HEK293T (cell line): ENCODE data around the gene DNAAF5.

Source experiments
- CTCF ChIA-PET: fragments of 350-600 bp; formaldehyde crosslinking; extraction: SDS; loops from one replicate; lab custom pipeline; 2021; ENCODE audit warnings: antibody characterized with exemption, inconsistent platforms; lab: Yijun Ruan, JAX
- POLR2A ChIA-PET: fragments of 350-600 bp; formaldehyde crosslinking; extraction: SDS; loops from one replicate; lab custom pipeline; 2020; ENCODE audit warnings: antibody characterized with exemption, inconsistent platforms; lab: Yijun Ruan, JAX
- DNase-seq: peaks from one replicate; pipeline ENCODE4 v3.0.0; 2012; ENCODE audit warnings: mixed read lengths; ENCODE audit errors: extremely low spot score
- ARNT ChIP-seq: fragments of 450-650 bp; IDR thresholded peaks from 2 replicates; pipeline ENCODE4 v1.6.1; 2017; ENCODE audit warnings: mild to moderate bottlenecking
- BHLHE40 ChIP-seq: fragments of 450-650 bp; IDR thresholded peaks from 2 replicates; pipeline ENCODE4 v1.6.1; 2016; ENCODE audit warnings: mild to moderate bottlenecking, moderate library complexity, borderline replicate concordance
- CTBP1 ChIP-seq: fragments of 450-650 bp; IDR thresholded peaks from 2 replicates; pipeline ENCODE4 v1.6.1; 2016; ENCODE audit warnings: borderline replicate concordance
- ELF4 ChIP-seq: fragments of 450-650 bp; IDR thresholded peaks from 2 replicates; pipeline ENCODE4 v1.6.1; 2017; ENCODE audit warnings: antibody characterized with exemption
- FOXA1 ChIP-seq: fragments of 450-650 bp; IDR thresholded peaks from 2 replicates; pipeline ENCODE4 v1.6.1; 2016; ENCODE audit warnings: mild to moderate bottlenecking
- FOXK2 ChIP-seq: fragments of 450-650 bp; IDR thresholded peaks from 2 replicates; pipeline ENCODE4 v1.6.1; 2016; ENCODE audit warnings: mild to moderate bottlenecking
- FOXM1 ChIP-seq: fragments of 450-650 bp; IDR thresholded peaks from 2 replicates; pipeline ENCODE4 v1.6.1; 2017; ENCODE audit warnings: mild to moderate bottlenecking, borderline replicate concordance
- HDGF ChIP-seq: fragments of 450-650 bp; IDR thresholded peaks from 2 replicates; pipeline ENCODE4 v1.6.1; 2017; ENCODE audit warnings: antibody characterized with exemption, borderline replicate concordance
- L3MBTL2 ChIP-seq: fragments of 450-650 bp; conservative IDR thresholded peaks from 2 replicates; pipeline ENCODE4 v1.6.1; 2016; ENCODE audit warnings: mild to moderate bottlenecking
- LEF1 ChIP-seq: fragments of 450-650 bp; IDR thresholded peaks from 2 replicates; pipeline ENCODE4 v1.6.1; 2017; ENCODE audit warnings: mild to moderate bottlenecking, borderline replicate concordance
- NFRKB ChIP-seq: fragments of 450-650 bp; IDR thresholded peaks from 2 replicates; pipeline ENCODE4 v1.6.1; 2016; ENCODE audit warnings: mild to moderate bottlenecking, moderate library complexity
- SP1 ChIP-seq: fragments of 450-650 bp; IDR thresholded peaks from 2 replicates; pipeline ENCODE4 v1.6.1; 2017
- SUZ12 ChIP-seq: fragments of 450-650 bp; IDR thresholded peaks from 2 replicates; pipeline ENCODE4 v1.6.1; 2016; ENCODE audit warnings: mild to moderate bottlenecking
- TARDBP ChIP-seq: fragments of 450-650 bp; IDR thresholded peaks from 2 replicates; pipeline ENCODE4 v1.6.1; 2016
- ZNF384 ChIP-seq: fragments of 450-650 bp; IDR thresholded peaks from 2 replicates; pipeline ENCODE4 v1.6.1; 2016
- TF ChIP-seq, protein P1 (sequence below): fragments of 450-650 bp; IDR thresholded peaks from 2 replicates; pipeline ENCODE4 v1.6.1; 2016

The DNAAF5 gene

DNA sequence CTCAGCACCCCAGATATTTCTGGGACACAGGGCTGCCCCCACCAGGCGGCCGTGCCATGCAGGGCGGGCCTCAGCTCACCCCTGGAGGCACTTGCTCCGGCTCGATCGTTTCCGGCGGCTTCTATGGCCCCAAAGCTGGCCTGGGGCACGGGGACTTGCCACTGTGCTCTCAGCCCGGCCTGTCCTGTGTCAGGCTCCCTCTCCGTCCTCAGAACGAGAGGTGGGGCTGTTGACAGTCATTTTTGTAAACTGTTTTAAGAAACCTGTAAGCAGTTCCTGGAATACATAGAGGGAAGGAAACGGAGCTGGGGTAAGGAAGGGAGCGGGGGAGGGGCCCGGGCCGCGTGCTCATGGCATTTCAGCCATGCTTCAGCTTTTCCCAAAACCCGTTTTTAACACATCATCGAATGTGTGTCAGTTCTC lies 31.3 kb downstream of the DNAAF5 start:
- no peak for DNase-seq
- POLR2A ChIA-PET: no interaction called here
- CTCF ChIA-PET: no interaction called here
- TF ChIP-seq ARNT (no peak), FOXK2 (no peak), FOXA1 (no peak), L3MBTL2 (no peak), NFRKB (no peak)

DNA sequence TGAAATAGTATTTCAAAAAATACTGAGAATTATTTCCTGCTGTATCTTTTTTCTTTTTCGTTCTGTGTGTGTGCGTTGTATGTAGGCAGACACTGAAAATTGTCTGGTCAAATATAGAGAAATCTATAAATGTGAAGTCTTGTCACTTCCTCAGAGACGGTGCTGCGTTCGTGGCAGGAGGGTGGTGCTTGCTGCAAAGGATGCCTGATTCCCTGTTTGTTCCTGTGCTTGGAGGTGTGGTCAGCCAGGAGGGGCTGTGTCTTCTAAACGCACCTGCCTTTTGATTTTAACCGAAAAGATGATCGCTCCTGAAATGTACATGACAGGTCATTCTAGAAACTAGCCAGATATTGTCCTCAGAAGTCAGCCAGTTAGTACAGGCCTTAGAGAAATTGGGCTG lies 33.1 kb downstream of the DNAAF5 start:
- no peak for DNase-seq
- ChIA-PET CTCF (no interaction called here), POLR2A (no interaction called here)
- TF ChIP-seq CTBP1 (no peak), ARNT (no peak)

DNA sequence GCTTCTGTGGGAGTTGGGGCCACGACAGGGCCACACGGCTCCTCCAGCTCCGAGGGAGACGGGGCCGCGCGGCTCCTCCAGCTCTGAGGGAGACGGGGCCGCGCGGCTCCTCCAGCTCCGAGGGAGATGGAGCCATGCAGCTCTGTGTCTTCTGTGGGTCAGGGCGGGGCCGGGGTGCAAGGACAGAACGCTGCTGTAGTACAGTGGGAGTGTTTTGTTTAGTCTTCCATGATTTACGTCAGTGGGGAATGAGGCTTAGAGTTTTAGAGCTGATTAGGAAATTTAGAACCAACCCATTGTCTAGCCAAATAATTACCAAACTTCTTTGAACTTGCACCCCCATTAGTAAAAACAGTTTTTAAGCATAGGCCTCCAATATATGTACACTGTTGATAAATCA lies 33.5 kb downstream of the DNAAF5 start:
- TF ChIP-seq BHLHE40 (no peak), ARNT (no peak), HDGF (no peak), NFRKB (no peak), FOXK2 (no peak), L3MBTL2 (no peak), ELF4 (no peak), FOXM1 (no peak), LEF1 (no peak)
- POLR2A ChIA-PET: no interaction called here
- CTCF ChIA-PET: no interaction called here
- DNase-seq: no peak

DNA sequence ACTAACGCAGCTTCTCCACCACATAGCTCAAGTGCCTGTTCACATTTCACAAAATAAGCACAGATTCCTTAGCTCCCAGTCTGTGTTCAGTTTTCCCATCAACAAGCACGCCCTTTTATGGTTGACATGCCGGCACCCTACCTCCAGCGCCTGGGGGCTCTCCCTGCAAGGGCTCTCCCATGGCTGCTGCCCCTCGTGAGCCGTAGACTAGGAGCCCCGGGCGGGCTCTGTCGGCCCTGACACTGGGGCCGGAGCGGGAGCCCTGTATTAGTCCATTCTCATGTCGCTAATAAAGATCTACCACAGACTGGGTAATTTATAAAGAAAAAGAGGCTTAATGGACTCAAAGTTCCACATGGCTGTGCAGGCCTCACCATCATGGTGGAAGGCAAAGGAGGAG lies 34.6 kb downstream of the DNAAF5 start:
- DNase-seq: no peak
- POLR2A ChIA-PET: no interaction called here
- TF ChIP-seq SP1 (no peak), CTBP1 (no peak), HDGF (no peak), LEF1 (no peak), FOXA1 (no peak), ELF4 (no peak), SUZ12 (no peak), FOXK2 (no peak), ZNF384 (no peak), L3MBTL2 (no peak), FOXM1 (no peak), ARNT (no peak), TARDBP (no peak), BHLHE40 (no peak)
- TF ChIP-seq, protein P1, sequence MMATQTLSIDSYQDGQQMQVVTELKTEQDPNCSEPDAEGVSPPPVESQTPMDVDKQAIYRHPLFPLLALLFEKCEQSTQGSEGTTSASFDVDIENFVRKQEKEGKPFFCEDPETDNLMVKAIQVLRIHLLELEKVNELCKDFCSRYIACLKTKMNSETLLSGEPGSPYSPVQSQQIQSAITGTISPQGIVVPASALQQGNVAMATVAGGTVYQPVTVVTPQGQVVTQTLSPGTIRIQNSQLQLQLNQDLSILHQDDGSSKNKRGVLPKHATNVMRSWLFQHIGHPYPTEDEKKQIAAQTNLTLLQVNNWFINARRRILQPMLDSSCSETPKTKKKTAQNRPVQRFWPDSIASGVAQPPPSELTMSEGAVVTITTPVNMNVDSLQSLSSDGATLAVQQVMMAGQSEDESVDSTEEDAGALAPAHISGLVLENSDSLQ: no peak
- CTCF ChIA-PET: interaction anchor here (0.6 kb wide), 1 partner anchor 10 kb away, joined by 3 read pairs; no protein-coding TSS in a partner anchor

DNA sequence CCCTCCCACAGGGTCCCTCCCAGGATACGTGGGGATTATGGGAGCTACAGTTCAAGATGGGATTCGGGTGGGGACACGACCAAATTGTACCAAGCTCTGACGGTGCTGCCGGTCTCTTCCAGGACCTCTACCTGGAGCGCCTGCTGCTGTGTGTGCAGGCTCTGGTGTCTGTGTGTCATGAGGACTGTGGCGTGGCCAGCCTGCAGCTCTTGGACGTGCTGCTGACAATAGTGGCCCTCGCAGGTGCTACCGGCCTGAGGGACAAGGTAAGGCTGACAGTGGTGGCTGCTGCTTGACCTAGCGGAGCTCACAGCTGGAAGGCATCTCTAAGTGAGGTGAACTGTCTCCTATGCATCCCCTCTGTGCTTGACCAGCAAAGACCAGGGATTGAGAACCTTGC lies 35.1 kb downstream of the DNAAF5 start:
- TF ChIP-seq L3MBTL2 (no peak), SP1 (no peak), SUZ12 (no peak), ELF4 (no peak), NFRKB (no peak), CTBP1 (no peak)
- TF ChIP-seq, protein P1: no peak
- DNase-seq: no peak
- ChIA-PET CTCF (interaction anchor here (0.6 kb wide), 1 partner anchor 10 kb away, joined by 3 read pairs; no protein-coding TSS in a partner anchor), POLR2A (no interaction called here)

DNA sequence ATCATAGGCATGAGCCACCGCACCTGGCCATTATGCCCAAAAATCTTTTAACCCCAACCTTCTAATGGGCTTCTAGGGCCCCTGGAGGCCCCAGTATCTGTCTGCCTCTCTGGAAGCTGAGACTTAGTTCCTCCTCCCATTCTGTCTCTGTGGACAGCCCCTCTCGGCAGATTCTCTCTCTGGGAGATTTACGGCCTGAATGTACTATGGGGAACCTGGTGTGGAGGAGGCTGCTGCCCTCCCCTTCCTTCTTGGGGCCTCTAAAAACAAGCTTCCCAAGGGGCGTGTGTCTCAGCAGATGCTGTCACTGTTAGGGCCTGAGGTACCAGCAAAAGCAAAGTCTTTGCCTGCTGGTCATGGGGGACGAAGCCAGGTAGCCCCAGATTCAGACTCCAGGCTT lies 36.4 kb downstream of the DNAAF5 start:
- POLR2A ChIA-PET: no interaction called here
- TF ChIP-seq FOXK2 (no peak), SP1 (no peak), FOXM1 (no peak), NFRKB (no peak), HDGF (no peak), ELF4 (no peak), ARNT (no peak), FOXA1 (no peak), TARDBP (no peak), SUZ12 (no peak), LEF1 (no peak), ZNF384 (no peak)
- TF ChIP-seq, protein P1: no peak
- CTCF ChIA-PET: no interaction called here

DNA sequence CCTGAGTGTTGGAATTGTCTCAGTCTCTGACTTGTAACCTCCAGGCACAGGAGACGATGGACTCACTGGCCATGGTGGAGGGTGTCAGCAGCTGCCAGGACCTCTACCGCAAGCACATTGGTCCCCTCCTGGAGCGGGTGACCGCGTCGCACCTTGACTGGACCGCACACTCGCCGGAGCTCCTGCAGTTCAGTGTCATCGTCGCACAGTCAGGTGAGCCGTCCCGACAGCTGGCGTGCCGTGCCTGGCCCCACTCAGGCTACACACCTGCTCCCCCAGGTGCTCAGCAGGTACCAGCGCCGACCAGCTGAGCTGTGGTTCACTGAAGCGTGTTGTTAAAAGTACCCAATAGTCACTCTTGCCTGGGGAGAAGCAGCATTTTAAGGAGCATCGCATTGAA lies 37.3 kb downstream of the DNAAF5 start:
- CTCF ChIA-PET: no interaction called here
- no peak for DNase-seq
- POLR2A ChIA-PET: no interaction called here
- no peak for TF ChIP-seq LEF1
- TF ChIP-seq FOXK2: no peak

More for the DNA sequence above, 36.4 kb downstream of the DNAAF5 start:
- no peak for DNase-seq
